ENCODE results near the gene MRPL43. TPM values are rescaled to one million over a fixed set of nuclear protein-coding genes. Genes with fewer than 3 reads are reported as not detected.

Gene MRPL43
- total and polyA plus RNA-seq, 2 donors (not counting 1 experiment from before 2014, with no cell fraction given), result 56.2 to 99.4 TPM

GRCh38 chr10:100984672-100985177 lies 2.6 kb downstream of the MRPL43 start:
- no peak overlapping the region for H3K27ac Mint-ChIP-seq
- H3K27me3 Mint-ChIP-seq, result no peaks in the 10 kb centered on the region
- H3K4me1 ChIP-seq (ENCODE audit: control insufficient read depth in 2 of 2, insufficient read depth in 2 of 2, low read length in 2 of 2), result peaks cover 18 to 28% of the 10 kb centered on the region in 2 donors
- DNase-seq, result no peak
- H3K36me3 ChIP-seq (replicated peaks in 1 of 2; ENCODE audit: control extremely low read depth in 1 of 2, control insufficient read depth in 1 of 2, extremely low read depth in 1 of 2, insufficient read depth in 2 of 2, low read length in 1 of 2), result peaks cover 0 to 32% of the 10 kb centered on the region in 2 experiments
- no peak overlapping the region for H2AFZ ChIP-seq (ENCODE audit: insufficient read depth, low read depth, low read length, poor library complexity, severe bottlenecking)
- H4K20me1 ChIP-seq (ENCODE audit: control insufficient read depth, insufficient read depth, low read length, poor library complexity, severe bottlenecking), result peaks cover 19% of the 10 kb centered on the region
- WGBS (ENCODE audit: insufficient coverage), result 96% methylated on average over 2 of the region's 2 CpGs
- H3K4me2 ChIP-seq (replicated peaks; ENCODE audit: low read depth, low read length, poor library complexity, severe bottlenecking), result no peak overlapping the region
- H3K27ac ChIP-seq (ENCODE audit: low read length in 2 of 2), result no peak overlapping the region
- POLR2A ChIA-PET, result no interaction called here
- no peaks in the 10 kb centered on the region for H3K9me3 ChIP-seq (ENCODE audit: control extremely low read depth in 1 of 3, control insufficient read depth in 2 of 3, insufficient read depth in 1 of 3, low read length in 2 of 3)
- H3K9ac ChIP-seq (ENCODE audit: low read length), result no peak overlapping the region
- no peak for ATAC-seq (ENCODE audit: low read depth)
- no peaks in the 10 kb centered on the region for H3K27me3 ChIP-seq (replicated peaks in 1 of 4; ENCODE audit: control extremely low read depth in 1 of 4, control insufficient read depth in 3 of 4, insufficient read depth in 4 of 4, low read length in 3 of 4)
- no peak for TF ChIP-seq EZH2 (IDR thresholded peaks at IDR 0.05; ENCODE audit: borderline replicate concordance, insufficient read depth, low read depth, low read length, poor library complexity, severe bottlenecking)
- TF ChIP-seq, protein P1, sequence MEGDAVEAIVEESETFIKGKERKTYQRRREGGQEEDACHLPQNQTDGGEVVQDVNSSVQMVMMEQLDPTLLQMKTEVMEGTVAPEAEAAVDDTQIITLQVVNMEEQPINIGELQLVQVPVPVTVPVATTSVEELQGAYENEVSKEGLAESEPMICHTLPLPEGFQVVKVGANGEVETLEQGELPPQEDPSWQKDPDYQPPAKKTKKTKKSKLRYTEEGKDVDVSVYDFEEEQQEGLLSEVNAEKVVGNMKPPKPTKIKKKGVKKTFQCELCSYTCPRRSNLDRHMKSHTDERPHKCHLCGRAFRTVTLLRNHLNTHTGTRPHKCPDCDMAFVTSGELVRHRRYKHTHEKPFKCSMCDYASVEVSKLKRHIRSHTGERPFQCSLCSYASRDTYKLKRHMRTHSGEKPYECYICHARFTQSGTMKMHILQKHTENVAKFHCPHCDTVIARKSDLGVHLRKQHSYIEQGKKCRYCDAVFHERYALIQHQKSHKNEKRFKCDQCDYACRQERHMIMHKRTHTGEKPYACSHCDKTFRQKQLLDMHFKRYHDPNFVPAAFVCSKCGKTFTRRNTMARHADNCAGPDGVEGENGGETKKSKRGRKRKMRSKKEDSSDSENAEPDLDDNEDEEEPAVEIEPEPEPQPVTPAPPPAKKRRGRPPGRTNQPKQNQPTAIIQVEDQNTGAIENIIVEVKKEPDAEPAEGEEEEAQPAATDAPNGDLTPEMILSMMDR (IDR thresholded peaks at IDR 0.05), result no peak
- CTCF ChIA-PET, result interaction anchor here (1.0 to 5.1 kb wide), 3 partner anchors 13 to 30 kb away, joined by 3 to 49 read pairs (median 3); no protein-coding TSS in a partner anchor
- H3K9me3 Mint-ChIP-seq (ENCODE audit: insufficient read depth), result no peaks in the 10 kb centered on the region
- H3K79me2 ChIP-seq (ENCODE audit: control insufficient read depth, insufficient read depth, low read length), result peaks cover 38% of the 10 kb centered on the region
- intact Hi-C loops (cut with micrococcal nuclease), result no loop called here
- H3K4me1 Mint-ChIP-seq, result peaks cover 31% of the 10 kb centered on the region
- no peak overlapping the region for H3K4me3 ChIP-seq (ENCODE audit: control extremely low read depth in 1 of 5, extremely low read depth in 1 of 5, insufficient read depth in 1 of 5, low read depth in 2 of 5, low read length in 4 of 5)
- no peak overlapping the region for H3K4me3 Mint-ChIP-seq

GRCh38 chr10:100983868-100984671 lies 3.2 kb downstream of the MRPL43 start:
- no peak overlapping the region for H3K27ac Mint-ChIP-seq
- 95% methylated on average over 10 of the region's 13 CpGs for WGBS (ENCODE audit: insufficient coverage)
- H3K4me3 Mint-ChIP-seq, result no peak overlapping the region
- CTCF ChIA-PET, result interaction anchor here (1.1 kb wide), 1 partner anchor 19 kb away, joined by 3 read pairs; no protein-coding TSS in a partner anchor
- no peaks in the 10 kb centered on the region for H3K9me3 Mint-ChIP-seq (ENCODE audit: insufficient read depth)
- DNase-seq (no peak), ATAC-seq (ENCODE audit: low read depth) (no peak)
- no peaks in the 10 kb centered on the region for H3K27me3 Mint-ChIP-seq
- H2AFZ ChIP-seq (ENCODE audit: insufficient read depth, low read depth, low read length, poor library complexity, severe bottlenecking), result no peak overlapping the region
- H3K9me3 ChIP-seq (ENCODE audit: control extremely low read depth in 1 of 3, control insufficient read depth in 2 of 3, insufficient read depth in 1 of 3, low read length in 2 of 3), result no peaks in the 10 kb centered on the region
- H3K4me1 ChIP-seq (ENCODE audit: control insufficient read depth in 2 of 2, insufficient read depth in 2 of 2, low read length in 2 of 2), result peaks cover 18 to 24% of the 10 kb centered on the region in 2 donors
- H3K27me3 ChIP-seq (replicated peaks in 1 of 4; ENCODE audit: control extremely low read depth in 1 of 4, control insufficient read depth in 3 of 4, insufficient read depth in 4 of 4, low read length in 3 of 4), result no peaks in the 10 kb centered on the region
- no peak overlapping the region for H3K4me2 ChIP-seq (replicated peaks; ENCODE audit: low read depth, low read length, poor library complexity, severe bottlenecking)
- H3K79me2 ChIP-seq (ENCODE audit: control insufficient read depth, insufficient read depth, low read length), result peaks cover 32% of the 10 kb centered on the region
- POLR2A ChIA-PET, result no interaction called here
- H3K4me3 ChIP-seq (ENCODE audit: control extremely low read depth in 1 of 5, extremely low read depth in 1 of 5, insufficient read depth in 1 of 5, low read depth in 2 of 5, low read length in 4 of 5), result no peak overlapping the region
- H4K20me1 ChIP-seq (ENCODE audit: control insufficient read depth, insufficient read depth, low read length, poor library complexity, severe bottlenecking), result peaks cover 12% of the 10 kb centered on the region
- intact Hi-C loops (cut with micrococcal nuclease), result no loop called here
- no peak overlapping the region for H3K9ac ChIP-seq (ENCODE audit: low read length)
- no peak overlapping the region for H3K27ac ChIP-seq (ENCODE audit: low read length in 2 of 2)
- peaks cover 0 to 27% of the 10 kb centered on the region in 2 experiments for H3K36me3 ChIP-seq (replicated peaks in 1 of 2; ENCODE audit: control extremely low read depth in 1 of 2, control insufficient read depth in 1 of 2, extremely low read depth in 1 of 2, insufficient read depth in 2 of 2, low read length in 1 of 2)
- TF ChIP-seq, protein P1 (IDR thresholded peaks at IDR 0.05), result no peak
- no peak for TF ChIP-seq EZH2 (IDR thresholded peaks at IDR 0.05; ENCODE audit: borderline replicate concordance, insufficient read depth, low read depth, low read length, poor library complexity, severe bottlenecking)
- peaks cover 31% of the 10 kb centered on the region for H3K4me1 Mint-ChIP-seq

Data from B cell (primary cell).